Activated CD4-positive, alpha-beta T cell treated with anti-CD3 and anti-CD28 coated beads for 4 hours (primary cell): Measurements from ENCODE around the gene PMEPA1.

Experiments used
- DNase-seq, 2 donors: peaks; one replicate each; pipeline ENCODE4 v3.0.0-alpha.2; 2020

Gene PMEPA1

GRCh38 chr20:57598491-57598890, 111.3 kb downstream of the PMEPA1 start:
- DNase-seq = no peak
